Measurements from ENCODE around the gene TAS2R30.
"Not testable (repeated sequence)": the region's sequence is repeated elsewhere in the genome, so short reads cannot be mapped to it uniquely, and the experiment has no call there.

The TAS2R30 gene

DNA sequence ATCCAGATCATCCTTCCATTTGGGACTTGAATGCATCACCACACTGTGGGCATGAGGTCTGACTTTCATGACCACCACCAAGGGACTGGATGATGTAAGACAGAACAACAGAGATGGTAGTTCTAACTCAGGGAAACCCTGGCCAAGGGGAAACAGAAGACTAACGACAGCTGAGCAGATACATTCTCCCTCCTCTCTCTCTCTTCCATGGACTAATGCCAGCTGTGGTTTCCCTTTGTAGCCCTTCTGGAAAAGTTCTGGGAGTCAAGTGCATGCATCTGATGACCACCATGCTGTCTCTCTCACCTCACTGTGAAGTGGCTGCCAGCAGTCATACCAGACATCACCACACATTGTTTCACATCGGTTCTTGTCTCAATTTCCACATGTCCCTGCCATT, 3.4 kb downstream of the TAS2R30 start:
- H3K4me3 ChIP-seq (replicated peaks; ENCODE audit: low read depth, low read length): no peak overlapping the region
- H3K36me3 ChIP-seq (ENCODE audit: control insufficient read depth, insufficient read depth, low read length): peaks cover 1% of the 10 kb centered on the region
- TF ChIP-seq, protein P1, sequence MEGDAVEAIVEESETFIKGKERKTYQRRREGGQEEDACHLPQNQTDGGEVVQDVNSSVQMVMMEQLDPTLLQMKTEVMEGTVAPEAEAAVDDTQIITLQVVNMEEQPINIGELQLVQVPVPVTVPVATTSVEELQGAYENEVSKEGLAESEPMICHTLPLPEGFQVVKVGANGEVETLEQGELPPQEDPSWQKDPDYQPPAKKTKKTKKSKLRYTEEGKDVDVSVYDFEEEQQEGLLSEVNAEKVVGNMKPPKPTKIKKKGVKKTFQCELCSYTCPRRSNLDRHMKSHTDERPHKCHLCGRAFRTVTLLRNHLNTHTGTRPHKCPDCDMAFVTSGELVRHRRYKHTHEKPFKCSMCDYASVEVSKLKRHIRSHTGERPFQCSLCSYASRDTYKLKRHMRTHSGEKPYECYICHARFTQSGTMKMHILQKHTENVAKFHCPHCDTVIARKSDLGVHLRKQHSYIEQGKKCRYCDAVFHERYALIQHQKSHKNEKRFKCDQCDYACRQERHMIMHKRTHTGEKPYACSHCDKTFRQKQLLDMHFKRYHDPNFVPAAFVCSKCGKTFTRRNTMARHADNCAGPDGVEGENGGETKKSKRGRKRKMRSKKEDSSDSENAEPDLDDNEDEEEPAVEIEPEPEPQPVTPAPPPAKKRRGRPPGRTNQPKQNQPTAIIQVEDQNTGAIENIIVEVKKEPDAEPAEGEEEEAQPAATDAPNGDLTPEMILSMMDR (IDR thresholded peaks at IDR 0.05; ENCODE audit: insufficient read depth, low read length, poor library complexity, severe bottlenecking): no peak
- no peaks in the 10 kb centered on the region for H3K27me3 ChIP-seq (replicated peaks; ENCODE audit: control insufficient read depth, insufficient read depth, low read length)
- DNase-seq (ENCODE audit: extremely low read depth, insufficient read length): no peak

DNA sequence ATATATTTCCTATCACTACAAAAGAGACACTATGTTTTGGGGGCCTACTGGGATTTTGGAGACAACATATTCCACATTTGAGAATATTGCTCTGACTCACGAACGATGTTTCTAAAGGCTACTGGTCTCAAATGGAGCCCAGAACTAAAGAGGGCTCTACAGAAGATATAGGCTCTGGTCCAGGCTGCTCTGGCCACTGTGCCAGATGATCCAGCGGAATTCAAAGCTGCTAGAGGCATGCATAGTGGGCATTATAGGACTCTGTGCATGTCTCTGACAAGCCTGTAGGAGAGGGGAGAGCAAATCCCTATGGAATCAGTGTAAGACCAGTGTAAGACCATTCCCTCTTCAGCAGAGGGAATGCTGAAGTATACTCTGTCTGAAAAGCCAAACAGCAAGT, 4.1 kb downstream of the TAS2R30 start:
- Histone ChIP-seq H3K4me3 (replicated peaks; ENCODE audit: low read depth, low read length) (no peak overlapping the region), H3K27me3 (replicated peaks; ENCODE audit: control insufficient read depth, insufficient read depth, low read length) (no peaks in the 10 kb centered on the region), H3K36me3 (ENCODE audit: control insufficient read depth, insufficient read depth, low read length) (peaks cover 1% of the 10 kb centered on the region)
- DNase-seq (ENCODE audit: extremely low read depth, insufficient read length): no peak
- TF ChIP-seq, protein P1 (IDR thresholded peaks at IDR 0.05; ENCODE audit: insufficient read depth, low read length, poor library complexity, severe bottlenecking): no peak

DNA sequence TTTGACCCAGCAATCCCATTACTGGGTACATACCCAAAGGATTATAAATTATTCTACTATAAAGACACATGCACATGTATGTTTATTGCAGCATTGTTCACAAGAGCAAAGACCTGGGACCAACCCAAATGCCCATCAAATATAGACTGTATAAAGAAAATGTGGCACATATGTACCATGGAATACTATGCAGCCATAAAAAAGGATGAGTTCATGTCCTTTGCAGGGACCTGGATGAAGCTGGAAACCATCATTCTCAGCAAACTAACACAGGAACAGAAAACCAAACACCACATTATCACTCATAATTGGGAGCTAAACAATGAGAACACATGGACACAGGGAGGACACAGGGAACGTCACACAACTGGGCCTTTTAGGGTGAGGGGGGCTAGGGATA, 20.3 kb downstream of the TAS2R30 start:
- not testable (repeated sequence) for H3K27me3 ChIP-seq (replicated peaks; ENCODE audit: control insufficient read depth, insufficient read depth, low read length); H3K36me3 ChIP-seq (ENCODE audit: control insufficient read depth, insufficient read depth, low read length); H3K4me3 ChIP-seq (replicated peaks; ENCODE audit: low read depth, low read length); DNase-seq (ENCODE audit: extremely low read depth, insufficient read length)

DNA sequence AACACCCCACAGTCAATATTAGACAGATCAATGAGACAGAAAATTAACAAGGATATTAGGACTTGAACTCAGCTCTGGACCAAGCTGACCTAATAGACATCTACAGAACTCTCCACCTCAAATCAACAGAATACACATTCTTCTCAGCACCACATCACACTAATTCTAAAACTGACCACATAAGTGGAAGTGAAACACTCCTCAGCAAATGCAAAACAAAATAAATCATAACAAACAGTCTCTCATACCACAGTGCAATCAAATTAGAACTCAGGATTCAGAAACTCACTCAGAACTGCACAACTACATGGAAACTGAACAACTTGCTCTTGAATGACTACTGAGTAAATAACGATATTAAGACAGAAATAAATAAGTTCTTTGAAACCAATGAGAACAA, 23.2 kb downstream of the TAS2R30 start:
- not testable (repeated sequence) for DNase-seq (ENCODE audit: extremely low read depth, insufficient read length); H3K36me3 ChIP-seq (ENCODE audit: control insufficient read depth, insufficient read depth, low read length); H3K4me3 ChIP-seq (replicated peaks; ENCODE audit: low read depth, low read length); H3K27me3 ChIP-seq (replicated peaks; ENCODE audit: control insufficient read depth, insufficient read depth, low read length)

DNA sequence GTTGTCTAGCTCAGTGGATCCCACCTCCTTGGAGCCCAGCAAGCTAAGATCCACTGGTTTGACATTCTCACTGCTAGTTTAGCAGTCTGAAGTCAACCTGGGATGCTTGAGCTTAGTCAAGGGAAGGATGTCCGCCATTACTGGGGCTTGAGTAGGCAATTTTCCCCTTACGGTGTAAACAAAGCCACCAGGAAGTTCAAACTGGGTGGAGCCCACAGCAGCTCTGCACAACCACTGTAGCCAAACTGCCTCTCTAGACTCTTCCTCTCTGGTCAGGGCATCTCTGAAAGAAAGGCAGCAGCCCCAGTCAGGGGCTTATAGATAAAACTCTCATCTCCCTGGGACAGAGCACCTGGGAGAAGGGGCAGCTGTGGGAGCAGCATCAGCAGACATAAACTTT, 25.6 kb downstream of the TAS2R30 start:
- H3K4me3 ChIP-seq (replicated peaks; ENCODE audit: low read depth, low read length): no peak overlapping the region
- H3K27me3 ChIP-seq (replicated peaks; ENCODE audit: control insufficient read depth, insufficient read depth, low read length): no peaks in the 10 kb centered on the region
- no peak for DNase-seq (ENCODE audit: extremely low read depth, insufficient read length)
- peaks cover 2% of the 10 kb centered on the region; the same call in 1 of the 2 replicates for H3K36me3 ChIP-seq (ENCODE audit: control insufficient read depth, insufficient read depth, low read length)
- TF ChIP-seq, protein P1 (IDR thresholded peaks at IDR 0.05; ENCODE audit: insufficient read depth, low read length, poor library complexity, severe bottlenecking): no peak

DNA sequence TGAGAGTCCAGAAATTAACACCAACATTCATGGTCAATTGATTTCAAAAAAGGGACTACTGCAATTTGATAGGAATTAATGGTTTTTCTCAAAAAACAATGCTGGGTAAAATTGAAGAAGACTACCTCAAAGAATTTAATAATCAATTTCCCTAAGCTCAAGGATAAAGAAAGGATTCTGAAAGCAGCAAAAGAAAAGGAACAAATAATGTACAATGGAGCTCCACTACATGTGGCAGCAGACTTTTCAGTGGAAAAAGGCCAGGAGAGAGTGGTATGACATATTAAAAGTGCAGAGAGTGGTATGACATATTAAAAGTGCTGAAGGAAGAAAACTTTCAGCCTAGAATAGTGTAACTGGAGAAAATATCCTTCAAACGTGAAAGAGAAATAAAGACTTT, 26.7 kb downstream of the TAS2R30 start:
- Histone ChIP-seq H3K4me3 (replicated peaks; ENCODE audit: low read depth, low read length) (no peak overlapping the region), H3K36me3 (ENCODE audit: control insufficient read depth, insufficient read depth, low read length) (peaks cover 2% of the 10 kb centered on the region; the same call in 1 of the 2 replicates), H3K27me3 (replicated peaks; ENCODE audit: control insufficient read depth, insufficient read depth, low read length) (no peaks in the 10 kb centered on the region)
- TF ChIP-seq, protein P1 (IDR thresholded peaks at IDR 0.05; ENCODE audit: insufficient read depth, low read length, poor library complexity, severe bottlenecking): no peak
- no peak for DNase-seq (ENCODE audit: extremely low read depth, insufficient read length)

DNA sequence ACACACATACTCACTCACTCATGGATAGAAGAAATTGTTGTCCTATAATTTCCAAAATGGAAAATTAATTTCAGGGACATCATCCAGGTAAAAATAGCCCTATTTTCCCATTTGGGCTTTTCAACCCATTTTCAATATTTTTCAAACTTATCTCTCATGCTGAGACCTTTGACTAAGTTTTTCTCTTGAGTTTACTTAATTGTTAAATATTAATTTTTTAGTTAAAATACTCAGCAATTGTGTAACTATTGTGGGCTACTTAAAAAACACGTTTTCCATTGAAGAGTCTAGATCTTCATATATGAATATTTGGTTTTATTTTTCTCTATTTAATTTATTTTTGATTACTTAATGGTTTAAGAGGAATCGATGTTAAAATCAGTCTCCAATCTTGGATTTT, 28.2 kb downstream of the TAS2R30 start:
- H3K36me3 ChIP-seq (ENCODE audit: control insufficient read depth, insufficient read depth, low read length): peaks cover 2% of the 10 kb centered on the region; the same call in 1 of the 2 replicates
- TF ChIP-seq, protein P1 (IDR thresholded peaks at IDR 0.05; ENCODE audit: insufficient read depth, low read length, poor library complexity, severe bottlenecking): no peak
- no peak for DNase-seq (ENCODE audit: extremely low read depth, insufficient read length)

More for the DNA sequence above, 28.2 kb downstream of the TAS2R30 start:
- Histone ChIP-seq H3K4me3 (replicated peaks; ENCODE audit: low read depth, low read length) (no peak overlapping the region), H3K27me3 (replicated peaks; ENCODE audit: control insufficient read depth, insufficient read depth, low read length) (no peaks in the 10 kb centered on the region)

Measured in GM06990 (cell line).